Body of pancreas (tissue), 4 donors: ENCODE data around the gene ALPP.

Experiments
- CTCF ChIP-seq, 7 experiments: fragments of 450-650 bp in 4 of 7; fragments of 200-600 bp in 3 of 7; sonication (generic) in 3 of 7; IDR thresholded peaks; one replicate each; pipeline ENCODE4 v1.5.1; 2016 to 2019; ENCODE audit warnings: antibody characterized with exemption in 7 of 7
- POLR2A ChIP-seq, 3 donors: fragments of 450-650 bp; IDR thresholded peaks; one replicate each; pipeline ENCODE4 v1.6.1; 2016; ENCODE audit warnings: antibody characterized with exemption in 3 of 3, mild to moderate bottlenecking in 2 of 3

GRCh38 chr2:232339121-232340081, 39.1 kb upstream of the ALPP start:
- no peak for TF ChIP-seq CTCF (IDR thresholded peaks at IDR 0.05)
- no peak for TF ChIP-seq POLR2A (IDR thresholded peaks at IDR 0.05)
